OCI-LY7 (cell line): Measurements from ENCODE around the gene SLC35D3.

Experiments
- EZH2phosphoT487 ChIP-seq: fragments of 200-600 bp; sonication (generic); IDR thresholded peaks from 2 replicates; pipeline ENCODE4 v1.6.1; 2018; ENCODE audit warnings: low read depth, borderline replicate concordance, mild to moderate bottlenecking, mixed run types, antibody characterized with exemption, low read length, moderate library complexity, mixed read lengths
- TF ChIP-seq, protein P1 (sequence below): fragments of 200-600 bp; sonication (generic); conservative IDR thresholded peaks from 2 replicates; pipeline ENCODE4 v1.5.1; 2014; ENCODE audit warnings: mild to moderate bottlenecking, antibody characterized with exemption, low read length, moderate library complexity, mixed read lengths

DNA sequence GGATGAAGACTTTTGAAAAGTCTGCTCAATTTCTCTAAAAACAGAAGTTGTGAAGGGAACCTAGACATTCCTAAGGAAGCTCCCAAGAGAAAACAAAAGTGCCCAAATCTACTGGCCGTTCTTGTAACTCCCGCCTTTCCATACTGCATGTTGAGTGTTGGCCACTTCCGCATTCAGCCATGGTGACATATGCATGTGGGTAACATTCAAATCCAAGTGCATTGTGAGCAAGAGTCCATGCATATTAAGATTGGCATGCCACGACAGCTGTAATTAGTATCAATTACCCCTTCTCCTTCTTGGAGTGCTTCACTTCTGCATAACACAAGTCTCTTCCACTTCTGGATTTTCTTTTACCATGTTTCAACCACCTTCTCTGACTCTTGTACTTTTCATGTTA is 8.4 kb downstream of the SLC35D3 start:
- TF ChIP-seq, protein P1, sequence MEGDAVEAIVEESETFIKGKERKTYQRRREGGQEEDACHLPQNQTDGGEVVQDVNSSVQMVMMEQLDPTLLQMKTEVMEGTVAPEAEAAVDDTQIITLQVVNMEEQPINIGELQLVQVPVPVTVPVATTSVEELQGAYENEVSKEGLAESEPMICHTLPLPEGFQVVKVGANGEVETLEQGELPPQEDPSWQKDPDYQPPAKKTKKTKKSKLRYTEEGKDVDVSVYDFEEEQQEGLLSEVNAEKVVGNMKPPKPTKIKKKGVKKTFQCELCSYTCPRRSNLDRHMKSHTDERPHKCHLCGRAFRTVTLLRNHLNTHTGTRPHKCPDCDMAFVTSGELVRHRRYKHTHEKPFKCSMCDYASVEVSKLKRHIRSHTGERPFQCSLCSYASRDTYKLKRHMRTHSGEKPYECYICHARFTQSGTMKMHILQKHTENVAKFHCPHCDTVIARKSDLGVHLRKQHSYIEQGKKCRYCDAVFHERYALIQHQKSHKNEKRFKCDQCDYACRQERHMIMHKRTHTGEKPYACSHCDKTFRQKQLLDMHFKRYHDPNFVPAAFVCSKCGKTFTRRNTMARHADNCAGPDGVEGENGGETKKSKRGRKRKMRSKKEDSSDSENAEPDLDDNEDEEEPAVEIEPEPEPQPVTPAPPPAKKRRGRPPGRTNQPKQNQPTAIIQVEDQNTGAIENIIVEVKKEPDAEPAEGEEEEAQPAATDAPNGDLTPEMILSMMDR = no peak
- TF ChIP-seq EZH2phosphoT487 = no peak
